Transverse colon (tissue), 4 donors: Measurements from ENCODE around the gene SUN1. TPM values are rescaled to one million over a fixed set of nuclear protein-coding genes. Genes with fewer than 3 reads are reported as not detected.

Experiments
- DNase-seq: peaks from one replicate; pipeline ENCODE4 v3.0.0-alpha.2; 2019
- H3K27ac ChIP-seq, 4 donors: fragments of 200-600 bp; sonication (generic); 2 replicates each; pipeline ENCODE4 v1.5.1; 2016 to 2018; ENCODE audit warnings: inconsistent platforms in 4 of 4
- H3K27me3 ChIP-seq: fragments of 200-600 bp; sonication (generic); 2 replicates; pipeline ENCODE4 v1.5.1; 2017; ENCODE audit warnings: inconsistent platforms
- H3K36me3 ChIP-seq, 4 donors: fragments of 200-600 bp; sonication (generic); 2 replicates each; pipeline ENCODE4 v1.5.1; 2017 to 2019; ENCODE audit warnings: inconsistent platforms in 4 of 4
- H3K4me1 ChIP-seq, 4 donors: fragments of 200-600 bp; sonication (generic); 2 replicates each; pipeline ENCODE4 v1.5.1; 2017 to 2020; ENCODE audit warnings: inconsistent platforms in 4 of 4
- H3K4me3 ChIP-seq, 4 donors: fragments of 200-600 bp; sonication (generic); 1 replicate in 1 of 4; 2 replicates in 3 of 4; pipeline versions ENCODE4 v1.5.1 to v1.6.1; 2017 to 2019; ENCODE audit warnings: inconsistent platforms in 4 of 4
- H3K9me3 ChIP-seq, 2 donors: fragments of 200-600 bp; sonication (generic); 2 replicates each; pipeline ENCODE4 v1.5.1; 2017 to 2019; ENCODE audit warnings: inconsistent platforms in 2 of 2
- EP300 ChIP-seq: sonication (generic); formaldehyde crosslinking; IDR thresholded peaks from one replicate; pipeline ENCODE4 v1.6.1; 2017; ENCODE audit warnings: antibody characterized with exemption, low read depth
- POLR2A ChIP-seq: fragments of 450-650 bp; IDR thresholded peaks from one replicate; pipeline ENCODE4 v1.6.1; 2016; ENCODE audit warnings: antibody characterized with exemption, mild to moderate bottlenecking, moderate library complexity
- POLR2AphosphoS5 ChIP-seq, 3 donors: sonication (generic); formaldehyde crosslinking; IDR thresholded peaks; one replicate each; pipeline ENCODE4 v1.6.1; 2016; ENCODE audit warnings: antibody characterized with exemption in 3 of 3
- WGBS, 2 donors: methylation state at CpG; one replicate each; pipeline ENCODE4 v1.1.5; 2018; ENCODE audit warnings: low coverage in 1 of 2; 5-methylcytosine and 5-hydroxymethylcytosine counted together
- in situ Hi-C, 4 donors: fragments of 200-750 bp; cut with MboI; loops; one replicate each; pipeline versions ENCODE4 v1.15.0 to v1.15.1; 2017; ENCODE audit warnings: low sequenced_read_pairs in 3 of 4, low pct_ligation_motif_present in 1 of 4, low pct_unique_long_range_greater_than_20kb in 1 of 4
- intact Hi-C: fragments of 100-400 bp; cut with DNase I; formaldehyde crosslinking; loops from one replicate; pipeline ENCODE4 v1.15.1; 2023; ENCODE audit warnings: low total_unique reads
- total RNA-seq, 4 donors: library from RNA; depleted of rRNA; stranded (reverse); fragments of >200 nt; gene quantifications; one replicate each; pipeline ENCODE4 v1.1.0, GENCODE V29; 2016
- TF ChIP-seq, protein P1 (sequence below), 5 experiments: fragments of 200-600 bp in 3 of 5; fragments of 450-650 bp in 2 of 5; sonication (generic) in 3 of 5; IDR thresholded peaks; 1 replicate in 2 of 5; 2 replicates in 3 of 5; pipeline ENCODE4 v1.5.1; 2016 to 2017; ENCODE audit warnings: antibody characterized with exemption in 5 of 5, inconsistent platforms in 3 of 5, mild to moderate bottlenecking in 2 of 5, moderate library complexity in 1 of 5

Gene SUN1, protein sequence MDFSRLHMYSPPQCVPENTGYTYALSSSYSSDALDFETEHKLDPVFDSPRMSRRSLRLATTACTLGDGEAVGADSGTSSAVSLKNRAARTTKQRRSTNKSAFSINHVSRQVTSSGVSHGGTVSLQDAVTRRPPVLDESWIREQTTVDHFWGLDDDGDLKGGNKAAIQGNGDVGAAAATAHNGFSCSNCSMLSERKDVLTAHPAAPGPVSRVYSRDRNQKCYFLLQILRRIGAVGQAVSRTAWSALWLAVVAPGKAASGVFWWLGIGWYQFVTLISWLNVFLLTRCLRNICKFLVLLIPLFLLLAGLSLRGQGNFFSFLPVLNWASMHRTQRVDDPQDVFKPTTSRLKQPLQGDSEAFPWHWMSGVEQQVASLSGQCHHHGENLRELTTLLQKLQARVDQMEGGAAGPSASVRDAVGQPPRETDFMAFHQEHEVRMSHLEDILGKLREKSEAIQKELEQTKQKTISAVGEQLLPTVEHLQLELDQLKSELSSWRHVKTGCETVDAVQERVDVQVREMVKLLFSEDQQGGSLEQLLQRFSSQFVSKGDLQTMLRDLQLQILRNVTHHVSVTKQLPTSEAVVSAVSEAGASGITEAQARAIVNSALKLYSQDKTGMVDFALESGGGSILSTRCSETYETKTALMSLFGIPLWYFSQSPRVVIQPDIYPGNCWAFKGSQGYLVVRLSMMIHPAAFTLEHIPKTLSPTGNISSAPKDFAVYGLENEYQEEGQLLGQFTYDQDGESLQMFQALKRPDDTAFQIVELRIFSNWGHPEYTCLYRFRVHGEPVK
- total RNA-seq, result 100 to 1,000 TPM in 3 of 4 donors, 10 to 100 TPM in 1; 92.7 to 569 (median 162) TPM

DNA sequence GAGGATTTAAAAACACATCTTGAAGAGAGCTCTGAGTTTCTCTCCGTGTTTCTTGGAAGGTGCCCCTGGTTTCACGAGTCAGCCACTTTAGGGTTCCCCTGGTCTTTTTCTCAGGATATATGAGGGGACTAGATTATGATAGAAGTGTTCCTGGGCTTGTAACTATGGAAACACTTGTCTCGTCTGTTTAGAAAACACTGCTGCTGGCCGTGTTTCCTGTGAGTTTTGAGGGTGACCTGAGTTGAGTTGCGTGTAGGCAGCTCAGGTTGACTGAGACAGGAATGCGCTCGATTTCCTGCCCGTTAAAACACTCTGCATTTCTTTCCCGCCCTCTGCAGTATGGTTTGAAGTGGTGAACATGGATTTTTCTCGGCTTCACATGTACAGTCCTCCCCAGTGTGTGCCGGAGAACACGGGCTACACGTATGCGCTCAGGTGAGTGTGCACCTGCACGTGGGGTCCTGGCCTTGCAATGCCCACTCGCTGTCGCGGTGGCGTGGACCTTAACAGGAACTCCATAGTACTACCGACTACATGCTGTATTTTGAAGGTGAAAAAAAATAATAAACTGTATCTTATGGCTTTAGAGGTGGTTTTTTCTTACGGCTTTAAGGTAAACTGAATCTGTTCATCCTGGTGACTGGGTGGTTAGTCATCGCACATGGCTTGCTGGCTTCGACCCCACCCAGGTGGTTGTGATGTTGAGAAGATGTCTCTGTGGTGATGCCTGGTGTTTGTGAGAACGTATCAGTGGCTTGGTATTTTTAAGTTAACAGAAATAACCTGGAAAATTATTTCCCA is at the start of gene SUN1:
Gene SUN1, plus strand, starts transcription at position 310 of the 801 bp plus-strand sequence. Its CDS starts 49 bp downstream, at position 359.
- H3K27me3 ChIP-seq, result no peaks in the 10 kb centered on the region
- WGBS, 2 donors, result 50 to 59% methylated on average over 4 to 24 of the region's 24 CpGs
- no peaks in the 10 kb centered on the region for H3K36me3 ChIP-seq
- H3K9me3 ChIP-seq, result no peaks in the 10 kb centered on the region
- H3K27ac ChIP-seq, result peak within 1 kb of the TSS; percentile 76 to 87 (median 83)
- in situ Hi-C loops, result no loop called here
- intact Hi-C loops, result loop anchor here (5.0 kb wide), 1 partner anchor 35 kb away; no protein-coding TSS in a partner anchor
- no peak for DNase-seq
- H3K4me1 ChIP-seq, result peaks cover 24 to 62% (median 51%) of the 10 kb centered on the region in 4 donors
- no peak for TF ChIP-seq EP300
- peak in 1 of 3 donors; percentile 3 for TF ChIP-seq POLR2AphosphoS5 (IDR thresholded peaks at IDR 0.05)
- peak within 1 kb of the TSS in 1 of 4 donors; percentile 9 for H3K4me3 ChIP-seq

DNA sequence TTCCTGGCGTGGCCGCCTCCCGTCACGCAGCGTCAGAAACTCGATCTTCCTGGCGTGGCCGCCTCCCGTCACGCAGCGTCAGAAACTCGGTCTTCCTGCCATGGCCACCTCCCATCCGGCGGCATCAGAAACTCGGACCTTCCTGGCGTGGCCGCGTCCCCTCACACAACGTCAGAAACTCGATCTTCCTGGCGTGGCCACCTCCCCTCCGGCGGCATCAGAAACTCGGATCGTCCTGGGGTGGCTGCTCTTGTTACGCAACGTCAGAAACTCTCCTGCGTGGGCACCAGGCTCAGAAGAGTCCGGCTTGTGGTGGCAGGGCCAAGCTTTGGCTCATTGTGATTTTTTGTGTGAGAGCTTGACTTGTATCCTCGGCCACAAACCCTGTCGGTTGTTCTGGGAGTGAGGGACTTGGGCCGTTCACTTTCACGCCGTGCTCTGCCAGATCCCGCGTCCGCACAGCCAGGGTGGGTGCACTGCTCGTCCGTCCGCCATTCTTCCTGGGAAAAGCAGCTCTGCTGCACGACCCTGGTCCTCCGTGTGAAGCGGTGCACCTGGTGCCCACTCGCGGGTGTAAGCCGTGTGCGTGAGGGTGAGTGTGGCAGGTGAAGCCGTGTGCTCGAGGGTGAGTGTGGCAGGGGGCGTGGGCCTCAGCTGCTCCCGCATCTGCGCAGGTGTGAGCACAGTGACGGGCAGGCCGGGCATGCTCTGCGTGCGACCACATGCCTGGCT is 49.4 kb upstream of the SUN1 start:
- Histone ChIP-seq H3K9me3 (no peaks in the 10 kb centered on the region), H3K27ac (no peak overlapping the region), H3K27me3 (no peaks in the 10 kb centered on the region), H3K36me3 (peaks cover 0 to 4% (median 0%) of the 10 kb centered on the region in 4 donors), H3K4me3 (no peak overlapping the region), H3K4me1 (peaks cover 0 to 11% (median 0%) of the 10 kb centered on the region in 4 donors)
- TF ChIP-seq, protein P1, sequence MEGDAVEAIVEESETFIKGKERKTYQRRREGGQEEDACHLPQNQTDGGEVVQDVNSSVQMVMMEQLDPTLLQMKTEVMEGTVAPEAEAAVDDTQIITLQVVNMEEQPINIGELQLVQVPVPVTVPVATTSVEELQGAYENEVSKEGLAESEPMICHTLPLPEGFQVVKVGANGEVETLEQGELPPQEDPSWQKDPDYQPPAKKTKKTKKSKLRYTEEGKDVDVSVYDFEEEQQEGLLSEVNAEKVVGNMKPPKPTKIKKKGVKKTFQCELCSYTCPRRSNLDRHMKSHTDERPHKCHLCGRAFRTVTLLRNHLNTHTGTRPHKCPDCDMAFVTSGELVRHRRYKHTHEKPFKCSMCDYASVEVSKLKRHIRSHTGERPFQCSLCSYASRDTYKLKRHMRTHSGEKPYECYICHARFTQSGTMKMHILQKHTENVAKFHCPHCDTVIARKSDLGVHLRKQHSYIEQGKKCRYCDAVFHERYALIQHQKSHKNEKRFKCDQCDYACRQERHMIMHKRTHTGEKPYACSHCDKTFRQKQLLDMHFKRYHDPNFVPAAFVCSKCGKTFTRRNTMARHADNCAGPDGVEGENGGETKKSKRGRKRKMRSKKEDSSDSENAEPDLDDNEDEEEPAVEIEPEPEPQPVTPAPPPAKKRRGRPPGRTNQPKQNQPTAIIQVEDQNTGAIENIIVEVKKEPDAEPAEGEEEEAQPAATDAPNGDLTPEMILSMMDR (IDR thresholded peaks at IDR 0.05), result no peak
- TF ChIP-seq EP300, result no peak
- no peak for TF ChIP-seq POLR2AphosphoS5 (IDR thresholded peaks at IDR 0.05)
- no peak for TF ChIP-seq POLR2A
- in situ Hi-C loops, result loop anchor here in 1 of 4 donors (10.0 kb wide), 1 partner anchor 92 kb away; the partner anchor contains the start of gene GET4
- 93 to 97% methylated on average over 14 to 55 of the region's 56 CpGs for WGBS, 2 donors
- DNase-seq, result no peak
- intact Hi-C loops, result no loop called here

DNA sequence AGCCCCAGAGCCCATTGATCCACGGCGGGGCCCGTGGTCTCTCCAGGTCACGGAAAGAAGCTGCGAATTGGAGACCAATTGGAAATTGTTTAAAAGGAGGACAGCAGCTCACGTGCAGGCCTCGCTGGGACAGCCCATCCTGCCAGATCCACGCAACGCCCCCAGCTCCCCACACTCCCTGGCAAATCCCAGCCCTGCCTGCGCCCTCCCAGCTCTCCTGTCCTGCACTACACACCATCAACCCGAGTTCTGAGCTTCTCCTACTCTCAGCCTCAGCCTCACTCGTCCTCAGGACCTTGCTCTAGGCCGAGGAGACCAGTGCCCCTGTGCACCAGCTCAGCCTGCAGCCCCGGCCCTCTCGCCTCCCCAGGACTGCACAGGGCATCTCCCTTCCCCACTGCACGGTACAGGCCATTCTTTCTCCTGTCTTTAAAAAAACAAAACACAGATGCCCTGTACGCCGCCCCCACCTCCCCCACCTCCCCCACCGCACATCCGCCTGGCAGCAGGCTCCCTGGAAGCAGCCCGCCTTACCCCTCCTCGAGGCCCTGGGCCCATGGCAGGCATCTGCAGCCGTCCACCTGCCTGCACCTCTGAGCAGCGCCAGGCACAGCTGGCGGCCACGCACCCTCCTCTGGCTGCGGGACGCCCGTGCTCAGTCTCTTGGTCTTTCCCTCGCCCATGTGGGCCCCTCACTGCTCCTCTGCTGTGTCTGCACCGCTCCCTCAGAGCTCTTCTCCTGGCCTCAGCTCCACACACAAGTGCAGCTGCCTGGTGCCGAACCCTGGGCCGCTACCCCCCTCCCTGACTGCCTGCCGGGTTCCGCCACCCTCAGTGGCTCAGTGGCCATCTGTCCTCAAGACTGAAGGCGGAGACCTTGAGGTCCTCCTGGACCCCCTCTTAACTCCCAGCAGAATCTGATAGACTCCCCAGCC is 48.5 kb upstream of the SUN1 start:
- Histone ChIP-seq H3K4me1 (peaks cover 0 to 11% (median 0%) of the 10 kb centered on the region in 4 donors), H3K4me3 (no peak overlapping the region), H3K27ac (no peak overlapping the region), H3K9me3 (no peaks in the 10 kb centered on the region), H3K27me3 (no peaks in the 10 kb centered on the region), H3K36me3 (peaks cover 0 to 4% (median 0%) of the 10 kb centered on the region in 4 donors)
- no peak for TF ChIP-seq POLR2A
- TF ChIP-seq, protein P1 (IDR thresholded peaks at IDR 0.05), result no peak
- no peak for TF ChIP-seq EP300
- no peak for TF ChIP-seq POLR2AphosphoS5 (IDR thresholded peaks at IDR 0.05)
- intact Hi-C loops, result no loop called here
- in situ Hi-C loops, result loop anchor here in 1 of 4 donors (10.0 kb wide), 1 partner anchor 91 kb away; the partner anchor contains the start of gene GET4
- WGBS, 2 donors, result 70 to 93% methylated on average over 4 to 36 of the region's 36 CpGs
- no peak for DNase-seq
